GM19025 (cell line): ENCODE measurements around the gene DCUN1D4.

Experiments
- ATAC-seq: cut with Tn5 transposase; IDR thresholded peaks from one replicate; pipeline ENCODE4 v1.9.1; 2021; ENCODE audit warnings: mild to moderate bottlenecking, low read depth, moderate library complexity; ENCODE audit not compliant: unreplicated experiment

Gene DCUN1D4

GRCh38 chr4:51853027-51853682 is 10.2 kb downstream of the DCUN1D4 start:
- ATAC-seq: no peak

GRCh38 chr4:51855270-51855669 is 12.3 kb downstream of the DCUN1D4 start:
- ATAC-seq: no peak

- ATAC-seq: no peak
Observed at GRCh38 chr4:51855751-51856150, 12.8 kb downstream of the DCUN1D4 start.

GRCh38 chr4:51858605-51859202 is 15.8 kb downstream of the DCUN1D4 start:
- ATAC-seq: no peak

DNA sequence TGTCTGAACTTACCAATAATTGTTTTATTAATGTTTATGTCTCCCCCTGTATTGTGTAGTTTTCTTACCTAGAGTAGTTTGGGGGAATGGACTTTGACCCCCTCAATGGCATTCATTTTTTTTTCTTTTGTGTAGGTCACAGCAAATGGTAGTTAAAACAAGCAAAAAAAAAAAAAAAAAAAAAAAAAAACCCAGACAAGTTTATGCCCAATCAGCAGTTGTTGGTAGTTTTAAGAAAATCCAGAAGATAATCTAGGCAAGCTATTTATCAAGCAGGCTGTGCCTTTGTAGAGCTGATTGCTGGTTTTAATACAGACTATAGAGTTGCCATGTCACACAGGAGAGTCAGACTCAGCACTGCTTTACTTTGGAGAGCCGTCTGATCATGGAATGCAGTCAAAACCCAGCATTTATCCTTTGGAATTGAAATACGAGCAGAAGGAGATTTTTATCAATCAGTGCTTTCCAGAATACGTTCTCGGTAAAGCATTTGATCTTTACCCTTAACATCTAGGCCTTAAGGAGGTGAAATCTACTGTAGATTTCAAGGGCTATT is 16.6 kb downstream of the DCUN1D4 start:
- no peak for ATAC-seq

GRCh38 chr4:51862199-51862598 is 19.2 kb downstream of the DCUN1D4 start:
- ATAC-seq: no peak

DNA sequence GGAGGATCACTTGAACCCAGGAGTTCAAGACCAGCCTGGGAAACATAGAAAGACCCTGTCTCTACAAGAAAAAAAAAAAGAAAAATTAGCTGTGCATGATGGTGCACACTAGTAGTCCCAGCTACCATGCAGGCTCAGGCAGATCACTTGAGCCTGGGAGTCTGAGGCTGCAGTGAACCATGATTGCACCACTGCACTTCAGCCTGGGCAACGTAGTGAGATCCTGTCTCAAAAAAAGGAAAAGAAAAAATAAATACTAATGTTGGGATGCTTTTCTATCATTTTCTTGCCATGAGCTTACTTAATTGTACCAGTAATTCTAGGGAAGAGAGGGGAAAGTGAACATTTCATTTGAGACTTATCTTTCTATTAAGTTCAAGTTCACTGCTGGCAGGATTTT is 19.8 kb downstream of the DCUN1D4 start:
- no peak for ATAC-seq

DNA sequence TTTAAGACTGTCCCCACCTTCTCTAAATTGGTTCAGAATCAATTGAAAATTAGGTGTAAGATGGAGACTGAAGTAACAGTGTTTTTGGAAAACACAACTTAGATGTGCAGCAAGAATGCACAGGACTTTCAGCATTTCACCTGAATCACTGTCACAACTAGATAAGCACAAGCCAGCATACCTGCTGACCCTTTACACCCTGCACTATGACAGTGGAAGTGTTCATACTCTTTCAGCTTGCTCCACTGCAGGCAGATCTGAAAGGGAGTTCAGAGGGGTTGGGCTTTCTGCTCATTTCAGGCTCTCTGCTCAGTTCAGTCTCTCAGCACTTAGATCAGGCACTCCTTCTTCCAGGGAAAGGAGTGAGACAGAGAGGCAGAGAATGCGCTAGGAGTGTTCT is 22.8 kb downstream of the DCUN1D4 start:
- ATAC-seq: no peak

- ATAC-seq: no peak
Observed at GRCh38 chr4:51866835-51867234, 23.9 kb downstream of the DCUN1D4 start.

GRCh38 chr4:51867689-51868448 is 24.9 kb downstream of the DCUN1D4 start:
- ATAC-seq: no peak

DNA sequence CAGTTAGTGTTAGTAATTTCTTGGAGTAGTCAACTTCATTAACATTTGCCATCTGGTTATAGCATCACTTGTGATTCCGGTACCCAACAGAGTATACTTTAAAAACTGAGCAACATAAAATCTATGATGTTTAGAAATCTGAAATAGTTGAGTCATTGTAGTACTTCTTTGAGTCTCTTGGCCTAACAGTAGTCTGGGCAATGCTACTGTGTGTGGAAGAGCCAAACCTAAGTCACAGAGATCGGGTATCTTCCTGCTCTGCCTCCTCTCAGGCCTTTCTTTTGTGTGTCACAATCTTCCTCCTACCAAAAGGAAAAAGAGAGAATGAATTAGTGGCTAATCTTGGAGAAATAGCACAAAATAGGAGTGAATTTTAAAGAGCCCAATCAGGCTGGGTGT is 25.5 kb downstream of the DCUN1D4 start:
- ATAC-seq: no peak

- ATAC-seq: no peak
Observed at GRCh38 chr4:51870441-51871188, 27.7 kb downstream of the DCUN1D4 start.

DNA sequence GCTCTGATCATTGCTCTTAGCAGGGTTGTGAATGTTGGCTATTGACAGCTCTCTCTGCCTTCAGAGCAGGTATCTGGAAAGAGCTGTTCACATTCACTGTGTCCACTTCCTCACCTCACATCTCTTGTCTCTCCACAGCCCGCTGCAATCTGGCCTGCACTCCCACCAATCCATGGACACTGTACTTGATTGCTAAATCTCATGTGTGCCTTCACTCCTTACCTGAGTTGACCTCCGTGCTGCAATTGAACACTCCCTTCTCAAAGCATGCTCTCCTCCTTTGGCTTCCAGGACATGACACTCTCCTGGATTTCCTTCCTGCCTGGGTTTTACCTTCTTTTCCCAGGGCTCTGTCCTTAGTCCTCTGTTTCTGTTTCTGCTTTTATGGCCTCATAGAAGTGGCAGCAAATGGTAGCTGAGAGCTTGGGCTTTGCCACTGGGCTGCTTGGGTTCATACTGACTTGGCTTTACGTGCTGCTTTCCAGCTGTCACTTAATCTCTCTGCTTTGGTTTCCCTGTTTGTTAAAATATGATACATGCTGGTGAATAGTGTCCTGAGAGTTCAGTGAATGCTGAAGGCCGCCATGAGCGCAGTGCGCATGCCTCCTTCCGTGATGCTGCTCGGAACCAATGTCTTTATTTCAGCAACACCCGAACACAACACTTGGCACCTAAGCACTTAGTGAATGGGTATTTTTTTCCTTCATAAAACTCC is 29.5 kb downstream of the DCUN1D4 start:
- ATAC-seq: no peak

DNA sequence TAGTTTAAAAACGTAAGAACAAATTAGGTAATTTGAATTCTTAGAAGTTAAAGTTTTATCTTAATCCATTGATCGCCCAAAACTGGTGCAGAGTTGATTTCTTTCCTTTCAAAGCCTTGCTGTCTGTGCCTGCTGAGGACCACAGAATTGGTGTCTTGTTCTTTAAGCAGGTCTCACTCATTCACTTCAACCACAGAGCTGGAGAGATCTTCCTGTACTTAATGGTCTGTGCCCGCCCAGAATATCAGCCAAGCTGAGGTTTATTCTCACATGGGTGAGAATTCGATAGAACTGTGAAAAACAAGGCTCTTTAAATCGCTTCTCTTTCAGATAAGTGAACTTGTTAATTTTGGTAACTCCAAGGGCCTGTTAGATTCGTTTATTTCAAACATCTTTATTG is 31.6 kb downstream of the DCUN1D4 start:
- no peak for ATAC-seq

DNA sequence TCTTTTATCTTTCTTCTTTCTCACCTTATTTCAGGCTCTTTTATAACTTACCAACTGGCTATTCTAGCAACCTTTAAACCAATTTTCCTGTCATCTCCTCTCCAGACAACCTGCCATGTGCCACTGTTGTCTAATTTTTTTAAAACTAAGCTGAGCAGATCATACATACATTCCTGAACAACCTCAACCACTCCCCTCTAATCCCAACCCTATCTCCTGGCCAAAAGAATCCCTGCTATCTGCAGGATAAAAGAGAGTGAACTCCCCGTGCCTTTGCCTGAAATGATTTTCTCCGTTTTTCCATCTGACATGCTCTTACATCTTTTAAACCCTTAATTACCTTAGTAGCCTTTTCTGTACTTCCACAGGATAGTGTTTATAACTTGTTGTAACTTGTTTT is 35.5 kb downstream of the DCUN1D4 start:
- ATAC-seq: no peak

DNA sequence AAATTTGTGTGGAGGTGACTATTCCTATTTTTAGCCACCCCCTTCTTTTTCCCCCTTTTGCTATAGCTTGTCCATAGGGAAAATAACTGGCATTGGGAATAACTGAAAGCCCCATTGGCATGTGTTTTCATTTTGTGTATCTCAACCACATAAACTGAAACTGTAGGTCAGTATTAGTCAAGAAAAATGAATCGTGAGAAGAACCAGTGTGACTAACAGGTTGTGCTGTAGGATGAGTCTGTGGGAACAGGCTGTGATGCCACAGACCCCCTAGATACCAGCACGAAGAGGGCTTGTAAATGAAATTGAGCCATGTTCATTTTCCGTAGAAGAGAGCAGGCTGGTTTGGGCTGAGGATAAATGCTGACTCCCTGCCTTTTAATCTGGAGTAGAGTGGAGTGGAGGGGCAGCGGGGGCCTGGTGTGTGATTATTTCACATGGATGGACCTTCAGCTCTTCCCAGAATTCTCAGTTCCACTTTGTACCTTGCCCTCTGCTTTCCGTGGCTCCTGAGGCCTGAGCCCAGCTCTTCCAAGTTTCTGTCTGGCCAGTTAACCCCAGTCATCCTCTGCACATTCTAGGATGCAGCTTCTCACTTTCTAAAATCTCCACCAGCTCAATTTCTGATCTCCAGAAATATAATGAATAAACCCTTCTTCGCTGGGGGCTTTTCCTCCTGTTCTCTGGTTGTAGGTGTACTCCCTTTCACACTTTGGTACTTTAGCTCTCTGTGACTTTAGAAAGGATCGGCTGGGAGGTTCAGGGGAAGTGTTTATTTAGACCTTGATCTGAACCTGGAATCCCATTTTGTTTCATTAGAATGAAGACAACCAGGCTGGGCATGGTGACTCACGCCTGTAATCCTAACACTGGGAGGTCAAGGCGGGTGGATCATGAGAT is 37.3 kb downstream of the DCUN1D4 start:
- no peak for ATAC-seq

DNA sequence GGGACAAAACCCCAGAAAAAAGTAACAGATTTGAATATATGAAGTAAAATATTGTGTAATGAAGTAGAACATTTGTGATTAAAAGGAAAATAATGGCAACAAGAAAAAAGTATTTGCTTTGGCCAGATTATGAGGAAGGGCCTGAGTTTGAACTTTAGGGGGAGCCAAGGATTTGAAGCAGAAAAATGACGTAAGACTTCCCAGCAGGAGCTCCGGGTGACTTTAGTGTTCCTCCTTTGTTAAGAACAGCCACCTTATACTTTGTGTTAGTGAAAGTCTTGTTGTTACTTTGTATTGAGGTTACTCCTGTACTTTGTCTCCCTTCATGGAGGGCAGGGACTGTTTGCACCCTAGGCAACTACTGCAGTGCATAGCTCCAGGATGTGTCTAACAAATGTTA is 41.1 kb downstream of the DCUN1D4 start:
- ATAC-seq: no peak

DNA sequence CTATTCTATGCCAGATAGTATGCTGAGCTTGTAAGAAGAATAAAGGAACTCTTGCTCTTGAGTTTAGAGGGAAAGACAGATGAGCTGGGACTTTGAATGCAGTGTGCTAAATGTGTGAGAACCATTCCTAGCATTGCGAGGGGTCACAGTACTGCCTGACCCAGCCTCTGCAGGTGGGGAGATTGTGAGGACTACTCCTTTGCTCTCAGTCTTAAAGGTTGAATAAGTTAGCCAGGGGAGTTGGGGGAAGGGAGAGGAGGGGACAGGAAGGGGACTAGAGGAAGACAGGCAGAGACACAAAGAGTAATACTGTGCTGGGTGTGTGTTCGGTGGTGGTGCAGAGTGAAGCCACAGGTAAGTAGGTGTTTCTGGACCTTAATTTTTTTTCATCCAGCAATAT is 41.7 kb downstream of the DCUN1D4 start:
- no peak for ATAC-seq

- no peak for ATAC-seq
Observed at GRCh38 chr4:51885363-51885762, 42.4 kb downstream of the DCUN1D4 start.
